ENCODE measurements around the gene CEP70. TPM values are rescaled to one million over a fixed set of nuclear protein-coding genes. Genes with fewer than 3 reads are reported as not detected.
A peak's percentile ranks its signal among the peaks of the same experiment; 100 is the strongest.

CEP70 gene
- total RNA-seq, 4 donors from 2014 or later = 68.3 to 100 (median 71.9) TPM

DNA sequence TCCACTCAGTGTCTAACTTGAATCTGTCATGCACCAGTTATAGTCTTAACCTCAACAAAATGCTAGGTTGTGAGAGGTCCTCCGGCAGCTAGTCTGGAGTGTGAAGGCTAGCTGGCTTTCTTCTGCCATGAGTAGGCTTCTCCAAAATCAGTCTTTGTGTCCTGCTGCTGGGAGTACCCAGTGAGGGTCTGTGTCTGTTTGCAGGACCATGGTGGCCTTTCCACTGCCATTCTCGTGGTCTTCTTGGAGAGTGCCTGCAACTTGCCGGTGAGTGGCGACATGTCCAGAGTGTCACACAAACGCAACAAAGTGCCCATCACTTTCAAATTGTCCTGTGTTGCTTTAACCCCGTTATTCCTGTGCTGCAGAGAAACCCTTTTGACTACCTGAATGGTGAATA lies 125.6 kb downstream of the CEP70 start:
- H3K27ac ChIP-seq = peak overlapping the region; percentile 13 to 72 (median 47)
- intact Hi-C loops (cut with DNase I) = no loop called here
- no peaks in the 10 kb centered on the region for H3K27me3 ChIP-seq
- TF ChIP-seq, protein P1, sequence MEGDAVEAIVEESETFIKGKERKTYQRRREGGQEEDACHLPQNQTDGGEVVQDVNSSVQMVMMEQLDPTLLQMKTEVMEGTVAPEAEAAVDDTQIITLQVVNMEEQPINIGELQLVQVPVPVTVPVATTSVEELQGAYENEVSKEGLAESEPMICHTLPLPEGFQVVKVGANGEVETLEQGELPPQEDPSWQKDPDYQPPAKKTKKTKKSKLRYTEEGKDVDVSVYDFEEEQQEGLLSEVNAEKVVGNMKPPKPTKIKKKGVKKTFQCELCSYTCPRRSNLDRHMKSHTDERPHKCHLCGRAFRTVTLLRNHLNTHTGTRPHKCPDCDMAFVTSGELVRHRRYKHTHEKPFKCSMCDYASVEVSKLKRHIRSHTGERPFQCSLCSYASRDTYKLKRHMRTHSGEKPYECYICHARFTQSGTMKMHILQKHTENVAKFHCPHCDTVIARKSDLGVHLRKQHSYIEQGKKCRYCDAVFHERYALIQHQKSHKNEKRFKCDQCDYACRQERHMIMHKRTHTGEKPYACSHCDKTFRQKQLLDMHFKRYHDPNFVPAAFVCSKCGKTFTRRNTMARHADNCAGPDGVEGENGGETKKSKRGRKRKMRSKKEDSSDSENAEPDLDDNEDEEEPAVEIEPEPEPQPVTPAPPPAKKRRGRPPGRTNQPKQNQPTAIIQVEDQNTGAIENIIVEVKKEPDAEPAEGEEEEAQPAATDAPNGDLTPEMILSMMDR (IDR thresholded peaks at IDR 0.05) = no peak
- no peak for TF ChIP-seq POLR2A (IDR thresholded peaks at IDR 0.05)
- DNase-seq = no peak
- no peaks in the 10 kb centered on the region for H3K36me3 ChIP-seq
- 73 to 77% methylated on average over 5 to 6 of the region's 6 CpGs for WGBS, 2 donors
- no peaks in the 10 kb centered on the region for H3K9me3 ChIP-seq
- no peak overlapping the region for H3K4me3 ChIP-seq (replicated peaks in 1 of 3)
- H3K4me1 ChIP-seq = peaks cover 32 to 38% of the 10 kb centered on the region in 2 donors

DNA sequence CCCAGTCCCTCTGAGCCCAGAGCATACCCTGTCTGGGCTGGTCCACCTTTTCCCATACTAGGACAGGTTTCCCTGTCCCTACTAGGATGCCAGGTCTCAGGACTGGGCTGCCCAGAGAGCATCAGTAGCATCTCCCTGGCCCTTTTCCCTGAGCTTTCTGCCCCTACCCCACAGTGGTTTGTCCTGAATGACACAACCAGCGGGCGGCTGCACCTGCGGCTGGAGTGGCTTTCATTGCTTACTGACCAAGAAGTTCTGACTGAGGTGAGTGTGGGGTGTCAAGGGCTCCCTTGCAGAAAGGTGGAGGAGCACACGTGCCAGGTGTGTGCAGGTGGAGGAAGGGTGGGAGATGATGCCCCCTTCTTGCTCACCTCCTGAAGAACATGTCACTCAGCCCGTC lies 126.1 kb downstream of the CEP70 start:
- no peaks in the 10 kb centered on the region for H3K27me3 ChIP-seq
- no peak for TF ChIP-seq POLR2A (IDR thresholded peaks at IDR 0.05)
- TF ChIP-seq, protein P1 (IDR thresholded peaks at IDR 0.05) = no peak
- DNase-seq = no peak
- peaks cover 28 to 32% of the 10 kb centered on the region in 2 donors for H3K4me1 ChIP-seq
- peak overlapping the region in 1 of 3 donors; percentile 72 for H3K27ac ChIP-seq
- H3K36me3 ChIP-seq = no peaks in the 10 kb centered on the region
- 94 to 96% methylated on average over 5 of the region's 5 CpGs for WGBS, 2 donors
- H3K9me3 ChIP-seq = no peaks in the 10 kb centered on the region
- intact Hi-C loops (cut with DNase I) = no loop called here
- H3K4me3 ChIP-seq (replicated peaks in 1 of 3) = no peak overlapping the region

DNA sequence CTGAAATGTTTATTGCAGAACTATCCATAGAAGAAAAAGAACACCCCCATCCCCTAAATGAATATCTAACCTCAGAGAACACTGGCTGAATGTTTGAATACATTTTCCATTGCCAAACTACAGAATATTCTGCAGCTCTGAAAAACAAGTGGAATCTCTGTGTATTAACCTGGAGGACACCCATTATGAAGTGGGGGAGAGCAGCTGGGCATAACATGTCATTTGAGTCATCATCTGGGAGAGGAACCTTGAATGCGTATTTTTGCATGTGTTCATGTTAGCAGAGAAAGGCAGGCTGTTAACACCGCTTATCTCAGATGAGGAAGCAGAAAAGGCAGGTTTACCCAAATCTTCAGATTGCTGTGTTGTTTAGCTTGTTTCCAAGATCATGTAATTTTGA lies 128.1 kb downstream of the CEP70 start:
- no peak for DNase-seq
- H3K4me3 ChIP-seq (replicated peaks in 1 of 3) = no peak overlapping the region
- no peak overlapping the region for H3K27ac ChIP-seq
- WGBS, 2 donors = 77 to 92% methylated on average over 2 of the region's 2 CpGs
- H3K36me3 ChIP-seq = no peaks in the 10 kb centered on the region
- intact Hi-C loops (cut with DNase I) = no loop called here
- H3K27me3 ChIP-seq = no peaks in the 10 kb centered on the region
- TF ChIP-seq, protein P1 (IDR thresholded peaks at IDR 0.05) = no peak
- TF ChIP-seq POLR2A (IDR thresholded peaks at IDR 0.05) = no peak
- no peaks in the 10 kb centered on the region for H3K9me3 ChIP-seq
- H3K4me1 ChIP-seq = peaks cover 24 to 25% of the 10 kb centered on the region in 2 donors

DNA sequence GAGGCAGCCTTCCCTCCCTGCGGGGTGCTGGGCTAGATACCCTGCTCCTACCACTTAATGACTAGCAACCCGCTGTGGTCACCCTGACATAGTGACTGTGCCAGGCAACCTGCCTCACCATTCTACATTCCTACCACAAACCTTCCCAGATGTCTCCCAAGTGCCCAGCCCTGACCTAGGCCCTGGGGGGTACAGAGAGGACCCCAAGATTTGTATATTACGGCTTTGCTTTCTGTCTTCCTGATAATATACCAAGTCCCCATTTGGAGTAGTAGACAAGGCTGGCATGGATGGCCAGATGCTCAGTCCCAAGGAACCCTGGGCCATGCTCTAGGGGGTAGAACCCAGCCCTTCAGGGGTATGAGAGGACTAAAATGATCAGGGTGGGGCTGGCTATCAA lies 128.6 kb downstream of the CEP70 start:
- WGBS, 2 donors = 89 to 95% methylated on average over 2 to 3 of the region's 3 CpGs
- no peak overlapping the region for H3K4me3 ChIP-seq (replicated peaks in 1 of 3)
- TF ChIP-seq POLR2A (IDR thresholded peaks at IDR 0.05) = no peak
- no peak for DNase-seq
- H3K9me3 ChIP-seq = no peaks in the 10 kb centered on the region
- H3K27me3 ChIP-seq = no peaks in the 10 kb centered on the region
- intact Hi-C loops (cut with DNase I) = no loop called here
- H3K27ac ChIP-seq = no peak overlapping the region
- H3K4me1 ChIP-seq = peaks cover 19 to 21% of the 10 kb centered on the region in 2 donors
- no peaks in the 10 kb centered on the region for H3K36me3 ChIP-seq

DNA sequence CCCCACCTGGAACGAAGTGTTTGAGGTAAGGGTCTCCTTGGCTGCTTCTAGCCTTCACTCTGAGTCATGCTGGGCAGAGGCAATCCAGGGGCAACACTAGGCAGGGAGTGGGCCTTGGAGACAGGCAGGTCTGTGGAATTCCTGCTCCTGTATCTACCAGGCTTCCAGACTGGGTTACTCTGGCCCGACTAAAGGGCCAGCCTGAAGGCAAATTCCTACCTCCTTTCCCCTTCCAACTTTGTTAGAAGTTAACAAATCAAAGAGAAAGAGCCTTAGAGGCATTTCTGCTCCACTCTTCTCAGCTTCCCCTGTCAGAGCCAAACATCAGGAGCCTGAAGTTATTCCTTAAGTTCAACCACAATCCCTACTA lies 129.6 kb downstream of the CEP70 start:
- intact Hi-C loops (cut with DNase I) = no loop called here

More for the DNA sequence above, 129.6 kb downstream of the CEP70 start:
- TF ChIP-seq, protein P1 (IDR thresholded peaks at IDR 0.05) = no peak
- no peak for TF ChIP-seq POLR2A (IDR thresholded peaks at IDR 0.05)
- H3K36me3 ChIP-seq = no peaks in the 10 kb centered on the region
- peaks cover 10 to 14% of the 10 kb centered on the region in 2 donors for H3K4me1 ChIP-seq
- H3K9me3 ChIP-seq = no peaks in the 10 kb centered on the region
- no peaks in the 10 kb centered on the region for H3K27me3 ChIP-seq
- no peak overlapping the region for H3K4me3 ChIP-seq (replicated peaks in 1 of 3)
- no peak overlapping the region for H3K27ac ChIP-seq
- 77 to 91% methylated on average over 2 of the region's 2 CpGs for WGBS, 2 donors
- DNase-seq = no peak

All from thyroid gland (tissue), 4 donors.